Activated CD8-positive, alpha-beta T cell treated with anti-CD3 and anti-CD28 coated beads for 36 hours (primary cell): Measurements from ENCODE around the gene MTUS2. TPM values are rescaled to one million over a fixed set of nuclear protein-coding genes. Genes with fewer than 3 reads are reported as not detected.

Experiments used
- ATAC-seq: fragments of 200-7000 bp; cut with Tn5 transposase; one replicate; pipeline ENCODE4 v1.10.0; 2021; ENCODE audit warnings: mild to moderate bottlenecking, moderate library complexity
- CTCF ChIA-PET: fragments of 350-600 bp; sonication (Branson Sonifier 250); formaldehyde crosslinking; loops from one replicate; lab custom pipeline; 2021; ENCODE audit warnings: antibody characterized with exemption; lab: Charles Lee
- POLR2A ChIA-PET: fragments of 350-600 bp; sonication (Branson Sonifier 250); formaldehyde crosslinking; loops from one replicate; lab custom pipeline; 2021; ENCODE audit warnings: antibody characterized with exemption; lab: Charles Lee
- DNase-seq: peaks from one replicate; pipeline ENCODE4 v3.0.0-alpha.2; 2020
- H3K27ac Mint-ChIP-seq: one replicate; pipeline ENCODE4 v1.8.0; 2021; ENCODE audit warnings: mild to moderate bottlenecking, mixed read lengths
- H3K27me3 Mint-ChIP-seq: one replicate; pipeline ENCODE4 v1.8.0; 2021; ENCODE audit warnings: mixed read lengths
- H3K36me3 Mint-ChIP-seq: one replicate; pipeline ENCODE4 v1.8.0; 2021; ENCODE audit warnings: low read depth, mixed read lengths
- H3K4me1 Mint-ChIP-seq: one replicate; pipeline ENCODE4 v1.8.0; 2021; ENCODE audit warnings: low read depth, mixed read lengths
- H3K4me3 Mint-ChIP-seq: one replicate; pipeline ENCODE4 v1.8.0; 2021; ENCODE audit warnings: mild to moderate bottlenecking, moderate library complexity, mixed read lengths
- H3K9me3 Mint-ChIP-seq: one replicate; pipeline ENCODE4 v1.8.0; 2021; ENCODE audit warnings: mixed read lengths
- CTCF ChIP-seq: fragments of 200-600 bp; IDR thresholded peaks from one replicate; pipeline ENCODE4 v1.8.0; 2022; ENCODE audit warnings: antibody characterized with exemption, mild to moderate bottlenecking
- intact Hi-C: fragments of 100-400 bp; cut with micrococcal nuclease; formaldehyde crosslinking; loops from one replicate; pipeline ENCODE4 v1.10.0; 2022
- total RNA-seq, 2 experiments: library from RNA; stranded (reverse); gene quantifications; one replicate each; pipeline ENCODE4 v1.2.3, GENCODE V29; 2021

The MTUS2 gene
- total RNA-seq, 2 experiments from 2014 or later = not detected

DNA sequence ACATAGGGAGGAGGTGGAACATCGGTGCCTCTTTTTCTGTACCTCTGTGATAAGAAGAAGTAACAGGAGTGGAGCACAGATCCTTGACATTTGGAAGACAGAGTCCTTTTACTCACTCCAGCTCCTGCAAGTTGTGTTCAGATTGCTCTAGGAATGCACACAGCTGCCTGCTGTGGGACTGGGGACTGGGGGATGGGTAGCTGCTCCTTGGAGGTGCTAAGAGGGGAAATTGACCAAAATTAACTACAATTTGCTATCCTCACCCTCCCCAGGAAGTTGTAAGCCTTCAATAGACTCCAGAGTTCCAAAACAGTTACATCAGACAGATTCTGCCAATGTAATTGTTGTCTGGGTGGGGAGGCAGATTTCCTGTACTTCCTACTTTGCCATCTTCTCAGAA is 317.9 kb downstream of the MTUS2 start:
- no peak overlapping the region for H3K27ac Mint-ChIP-seq
- no peaks in the 10 kb centered on the region for H3K4me1 Mint-ChIP-seq
- POLR2A ChIA-PET = no interaction called here
- no peak for TF ChIP-seq CTCF
- no peaks in the 10 kb centered on the region for H3K36me3 Mint-ChIP-seq
- ATAC-seq (no peak), DNase-seq (no peak)
- H3K9me3 Mint-ChIP-seq = no peaks in the 10 kb centered on the region
- no peak overlapping the region for H3K4me3 Mint-ChIP-seq
- CTCF ChIA-PET = no interaction called here
- intact Hi-C loops = no loop called here
- H3K27me3 Mint-ChIP-seq = no peaks in the 10 kb centered on the region

- CTCF ChIA-PET = no interaction called here
- no peak for TF ChIP-seq CTCF
- Mint-ChIP-seq H3K4me1 (no peaks in the 10 kb centered on the region), H3K27me3 (no peaks in the 10 kb centered on the region), H3K27ac (no peak overlapping the region), H3K9me3 (no peaks in the 10 kb centered on the region), H3K4me3 (no peak overlapping the region), H3K36me3 (no peaks in the 10 kb centered on the region)
- intact Hi-C loops = no loop called here
- ATAC-seq (no peak), DNase-seq (no peak)
- POLR2A ChIA-PET = no interaction called here
Measured at GRCh38 chr13:29140277-29140676, 320.1 kb downstream of the MTUS2 start.

- no peaks in the 10 kb centered on the region for H3K27me3 Mint-ChIP-seq
- POLR2A ChIA-PET = interaction anchor here (0.6 kb wide), 1 partner anchor 9 kb away, joined by 3 read pairs; no protein-coding TSS in a partner anchor
- CTCF ChIA-PET = no interaction called here
- H3K4me1 Mint-ChIP-seq = no peaks in the 10 kb centered on the region
- no peaks in the 10 kb centered on the region for H3K36me3 Mint-ChIP-seq
- ATAC-seq (no peak), DNase-seq (no peak)
- H3K4me3 Mint-ChIP-seq = no peak overlapping the region
- TF ChIP-seq CTCF = no peak
- H3K9me3 Mint-ChIP-seq = no peaks in the 10 kb centered on the region
- H3K27ac Mint-ChIP-seq = no peak overlapping the region
- intact Hi-C loops = no loop called here
Measured at GRCh38 chr13:29143847-29144246, 323.7 kb downstream of the MTUS2 start.

DNA sequence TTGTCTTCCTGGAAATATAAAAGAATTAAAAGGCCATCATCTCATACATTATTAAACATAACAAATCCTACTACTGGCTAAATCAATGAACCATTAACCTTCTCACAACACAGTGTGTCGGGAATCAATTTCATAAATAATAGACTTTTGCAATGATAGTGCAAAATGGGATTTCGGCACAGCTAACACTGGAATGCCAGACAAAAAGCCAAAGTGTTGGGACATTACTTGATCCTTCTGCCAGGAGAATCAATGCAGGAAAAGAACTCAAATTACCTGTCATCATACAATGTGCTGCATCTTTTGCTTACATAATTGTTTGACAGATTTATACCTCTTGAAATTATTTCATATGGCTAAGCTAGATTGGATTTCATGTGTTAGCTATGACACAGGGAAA is 334.3 kb downstream of the MTUS2 start:
- intact Hi-C loops = no loop called here
- Mint-ChIP-seq H3K27ac (no peak overlapping the region), H3K27me3 (no peaks in the 10 kb centered on the region), H3K9me3 (no peaks in the 10 kb centered on the region), H3K4me3 (no peak overlapping the region), H3K4me1 (no peaks in the 10 kb centered on the region), H3K36me3 (no peaks in the 10 kb centered on the region)
- ATAC-seq (no peak), DNase-seq (no peak)
- CTCF ChIA-PET = no interaction called here
- TF ChIP-seq CTCF = no peak
- POLR2A ChIA-PET = no interaction called here

DNA sequence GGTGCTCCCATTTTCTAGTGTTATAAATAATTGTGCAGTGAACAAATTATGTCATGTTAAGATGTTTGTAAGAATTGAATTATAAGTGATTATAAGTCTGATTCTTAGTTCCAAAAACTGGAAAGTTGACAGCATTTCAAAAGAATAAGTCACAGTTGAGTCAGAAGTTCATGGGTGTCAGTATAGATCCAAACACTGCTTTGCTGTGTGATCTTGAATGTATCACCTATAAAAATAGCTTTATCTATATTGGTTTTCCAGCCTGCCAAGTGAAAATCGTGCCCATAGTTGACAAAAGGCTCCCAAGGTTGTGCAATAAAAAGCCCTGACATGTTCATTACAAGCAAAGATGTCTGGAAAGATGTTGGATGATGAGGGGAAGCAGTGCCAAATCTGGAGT is 336.0 kb downstream of the MTUS2 start:
- no peak overlapping the region for H3K4me3 Mint-ChIP-seq
- ChIA-PET CTCF (no interaction called here), POLR2A (no interaction called here)
- H3K9me3 Mint-ChIP-seq = no peaks in the 10 kb centered on the region
- ATAC-seq (no peak), DNase-seq (no peak)
- no peak overlapping the region for H3K27ac Mint-ChIP-seq
- no peaks in the 10 kb centered on the region for H3K36me3 Mint-ChIP-seq
- no peaks in the 10 kb centered on the region for H3K4me1 Mint-ChIP-seq
- TF ChIP-seq CTCF = no peak
- intact Hi-C loops = no loop called here
- H3K27me3 Mint-ChIP-seq = no peaks in the 10 kb centered on the region
